D721Med (cell line): ENCODE results near the gene MEX3D.
A peak's percentile ranks its signal among the peaks of the same experiment; 100 is the strongest.
"Not testable (repeated sequence)": the region's sequence is repeated elsewhere in the genome, so short reads cannot be mapped to it uniquely, and the experiment has no call there.

Source experiments
- DNase-seq: peaks from one replicate; pipeline ENCODE4 v3.0.0; 2011; ENCODE audit warnings: low spot score; ENCODE audit not compliant: insufficient read length
- FAIRE-seq: peaks from 2 replicates; lab custom pipeline; 2011; peaks lifted over from hg19 to GRCh38; lab: Jason Lieb, UNC
- TF ChIP-seq, protein P1 (sequence below): IDR thresholded peaks from 2 replicates; pipeline ENCODE4 v1.5.1; 2012; ENCODE audit warnings: mild to moderate bottlenecking, control low read depth; ENCODE audit not compliant: insufficient read depth; ENCODE audit errors: missing control alignments

Gene MEX3D

GRCh38 chr19:1553415-1553814 lies 14.7 kb downstream of the MEX3D start:
- FAIRE-seq = no peak

GRCh38 chr19:1551068-1552040 lies 16.8 kb downstream of the MEX3D start:
- DNase-seq (no peak), FAIRE-seq (no peak)
- TF ChIP-seq, protein P1, sequence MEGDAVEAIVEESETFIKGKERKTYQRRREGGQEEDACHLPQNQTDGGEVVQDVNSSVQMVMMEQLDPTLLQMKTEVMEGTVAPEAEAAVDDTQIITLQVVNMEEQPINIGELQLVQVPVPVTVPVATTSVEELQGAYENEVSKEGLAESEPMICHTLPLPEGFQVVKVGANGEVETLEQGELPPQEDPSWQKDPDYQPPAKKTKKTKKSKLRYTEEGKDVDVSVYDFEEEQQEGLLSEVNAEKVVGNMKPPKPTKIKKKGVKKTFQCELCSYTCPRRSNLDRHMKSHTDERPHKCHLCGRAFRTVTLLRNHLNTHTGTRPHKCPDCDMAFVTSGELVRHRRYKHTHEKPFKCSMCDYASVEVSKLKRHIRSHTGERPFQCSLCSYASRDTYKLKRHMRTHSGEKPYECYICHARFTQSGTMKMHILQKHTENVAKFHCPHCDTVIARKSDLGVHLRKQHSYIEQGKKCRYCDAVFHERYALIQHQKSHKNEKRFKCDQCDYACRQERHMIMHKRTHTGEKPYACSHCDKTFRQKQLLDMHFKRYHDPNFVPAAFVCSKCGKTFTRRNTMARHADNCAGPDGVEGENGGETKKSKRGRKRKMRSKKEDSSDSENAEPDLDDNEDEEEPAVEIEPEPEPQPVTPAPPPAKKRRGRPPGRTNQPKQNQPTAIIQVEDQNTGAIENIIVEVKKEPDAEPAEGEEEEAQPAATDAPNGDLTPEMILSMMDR = no peak

More at GRCh38 chr19:1553415-1553814, 14.7 kb downstream of the MEX3D start:
- DNase-seq = no peak
- TF ChIP-seq, protein P1 = no peak

GRCh38 chr19:1549332-1549945 lies 18.7 kb downstream of the MEX3D start:
- TF ChIP-seq, protein P1 = no peak
- FAIRE-seq = no peak
- DNase-seq = no peak

GRCh38 chr19:1540365-1540925 lies 27.7 kb downstream of the MEX3D start:
- no peak for DNase-seq
- TF ChIP-seq, protein P1 = no peak
- no peak for FAIRE-seq

DNA sequence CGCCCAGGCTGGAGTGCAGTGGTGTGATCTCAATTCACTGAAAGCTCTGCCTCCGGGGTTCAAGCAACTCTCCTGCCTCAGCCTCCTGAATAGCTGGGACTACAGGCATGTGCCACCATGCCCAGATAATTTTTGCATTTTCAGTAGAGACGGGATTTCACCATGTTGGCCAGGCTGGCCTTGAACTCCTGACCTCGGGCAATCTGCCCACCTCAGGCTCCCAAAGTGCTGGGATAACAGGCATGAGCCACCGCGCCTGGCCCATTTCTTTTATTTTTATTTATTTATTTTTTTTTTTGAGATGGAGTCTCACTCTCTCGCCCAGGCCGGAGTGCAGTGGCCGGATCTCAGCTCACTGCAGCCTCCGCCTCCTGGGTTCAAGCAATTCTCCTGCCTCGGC lies 28.4 kb downstream of the MEX3D start:
- DNase-seq, FAIRE-seq: not testable (repeated sequence)

GRCh38 chr19:1538978-1539377 lies 29.1 kb downstream of the MEX3D start:
- FAIRE-seq (no peak), DNase-seq (peak; percentile 66)
- TF ChIP-seq, protein P1 = no peak

DNA sequence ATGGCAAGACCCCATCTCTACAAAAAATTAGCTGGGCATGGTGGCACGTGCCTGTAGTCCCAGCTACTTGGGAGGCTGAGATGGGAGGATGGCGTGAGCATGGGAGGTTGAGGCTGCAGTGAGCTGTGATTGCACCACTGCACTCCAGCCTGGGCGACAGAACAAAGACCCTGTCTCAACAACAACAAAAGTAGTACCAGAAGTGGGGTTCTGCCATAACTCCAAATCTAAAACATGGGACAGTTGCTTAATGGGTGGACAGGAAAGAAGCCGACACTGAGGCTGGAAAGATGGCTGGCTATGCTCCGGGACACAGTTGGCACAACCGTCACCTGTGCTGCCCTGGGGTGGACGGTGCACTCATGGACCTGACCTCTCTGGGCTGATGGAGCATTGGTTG lies 32.4 kb downstream of the MEX3D start:
- FAIRE-seq, DNase-seq: not testable (repeated sequence)
